ENCODE measurements around the gene EPHA7.

GRCh38 chr6:93437491-93437890, 18.1 kb upstream of the EPHA7 start:
- TF ChIP-seq CTCF (conservative IDR thresholded peaks at IDR 0.05 in 1 of 2, IDR thresholded peaks at IDR 0.05 in 1 of 2; ENCODE audit: low read depth in 1 of 2, low read length in 2 of 2), result no peak
- no peak for TF ChIP-seq EZH2 (IDR thresholded peaks at IDR 0.05; ENCODE audit: low read length, missing control alignments)
